ENCODE results near the gene SEMA3G. TPM values are rescaled to one million over a fixed set of nuclear protein-coding genes. Genes with fewer than 3 reads are reported as not detected.

SEMA3G gene
- polyA plus RNA-seq, 1 donor (not counting 4 experiments of a cell fraction or from before 2014, with no cell fraction given) = 0.07 TPM

GRCh38 chr3:52487788-52488691, 43.1 kb upstream of the SEMA3G start:
- H3K79me2 ChIP-seq (ENCODE audit: control insufficient read depth, insufficient read depth, low read length) = peaks cover 3% of the 10 kb centered on the region
- H3K9ac ChIP-seq (ENCODE audit: control insufficient read depth, extremely low read depth, insufficient read depth, low read length) = no peak overlapping the region
- H3K9me1 ChIP-seq (ENCODE audit: control insufficient read depth, extremely low read depth, insufficient read depth, low read length) = no peaks in the 10 kb centered on the region
- FAIRE-seq = no peak
- no peak overlapping the region for H2AFZ ChIP-seq (ENCODE audit: control insufficient read depth, low read length)
- H4K20me1 ChIP-seq (ENCODE audit: control insufficient read depth, extremely low read depth, insufficient read depth, low read length) = peaks cover under 1% of the 10 kb centered on the region
- H3K27ac ChIP-seq (ENCODE audit: control insufficient read depth, insufficient read depth, low read length) = no peak overlapping the region
- DNase-seq (ENCODE audit: low read depth, low spot score) = no peak
- no peak overlapping the region for H3K4me2 ChIP-seq (ENCODE audit: control insufficient read depth, extremely low read depth, insufficient read depth, low read depth, low read length)
- peaks cover 28 to 55% of the 10 kb centered on the region in 2 experiments for H3K36me3 ChIP-seq (ENCODE audit: control insufficient read depth in 2 of 2, extremely low read depth in 1 of 2, insufficient read depth in 2 of 2, low read length in 2 of 2)
- no peak overlapping the region for H3K4me3 ChIP-seq (ENCODE audit: control insufficient read depth in 2 of 3, extremely low read depth in 1 of 3, insufficient read depth in 2 of 3, low read depth in 1 of 3, low read length in 3 of 3)
- H3K4me1 ChIP-seq (ENCODE audit: control insufficient read depth, extremely low read depth, insufficient read depth, low read length) = peaks cover 12% of the 10 kb centered on the region
- H3K27me3 ChIP-seq (ENCODE audit: control insufficient read depth, extremely low read depth, insufficient read depth, low read length) = no peaks in the 10 kb centered on the region
- no peaks in the 10 kb centered on the region for H3K9me3 ChIP-seq (ENCODE audit: control insufficient read depth, low read depth, low read length)
- TF ChIP-seq, protein P1, sequence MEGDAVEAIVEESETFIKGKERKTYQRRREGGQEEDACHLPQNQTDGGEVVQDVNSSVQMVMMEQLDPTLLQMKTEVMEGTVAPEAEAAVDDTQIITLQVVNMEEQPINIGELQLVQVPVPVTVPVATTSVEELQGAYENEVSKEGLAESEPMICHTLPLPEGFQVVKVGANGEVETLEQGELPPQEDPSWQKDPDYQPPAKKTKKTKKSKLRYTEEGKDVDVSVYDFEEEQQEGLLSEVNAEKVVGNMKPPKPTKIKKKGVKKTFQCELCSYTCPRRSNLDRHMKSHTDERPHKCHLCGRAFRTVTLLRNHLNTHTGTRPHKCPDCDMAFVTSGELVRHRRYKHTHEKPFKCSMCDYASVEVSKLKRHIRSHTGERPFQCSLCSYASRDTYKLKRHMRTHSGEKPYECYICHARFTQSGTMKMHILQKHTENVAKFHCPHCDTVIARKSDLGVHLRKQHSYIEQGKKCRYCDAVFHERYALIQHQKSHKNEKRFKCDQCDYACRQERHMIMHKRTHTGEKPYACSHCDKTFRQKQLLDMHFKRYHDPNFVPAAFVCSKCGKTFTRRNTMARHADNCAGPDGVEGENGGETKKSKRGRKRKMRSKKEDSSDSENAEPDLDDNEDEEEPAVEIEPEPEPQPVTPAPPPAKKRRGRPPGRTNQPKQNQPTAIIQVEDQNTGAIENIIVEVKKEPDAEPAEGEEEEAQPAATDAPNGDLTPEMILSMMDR (optimal IDR thresholded peaks at IDR 0.05 in 1 of 3, IDR thresholded peaks at IDR 0.05 in 1 of 3, conservative IDR thresholded peaks at IDR 0.05 in 1 of 3; ENCODE audit: extremely low read depth in 1 of 3, insufficient read depth in 2 of 3, low read length in 3 of 3) = no peak
- no peak for TF ChIP-seq EZH2 (IDR thresholded peaks at IDR 0.05; ENCODE audit: low read length)
- dilution Hi-C loops (cut with MboI; ENCODE audit: extremely low pct_ligation_motif_present, low sequenced_read_pairs) = no loop called here

DNA sequence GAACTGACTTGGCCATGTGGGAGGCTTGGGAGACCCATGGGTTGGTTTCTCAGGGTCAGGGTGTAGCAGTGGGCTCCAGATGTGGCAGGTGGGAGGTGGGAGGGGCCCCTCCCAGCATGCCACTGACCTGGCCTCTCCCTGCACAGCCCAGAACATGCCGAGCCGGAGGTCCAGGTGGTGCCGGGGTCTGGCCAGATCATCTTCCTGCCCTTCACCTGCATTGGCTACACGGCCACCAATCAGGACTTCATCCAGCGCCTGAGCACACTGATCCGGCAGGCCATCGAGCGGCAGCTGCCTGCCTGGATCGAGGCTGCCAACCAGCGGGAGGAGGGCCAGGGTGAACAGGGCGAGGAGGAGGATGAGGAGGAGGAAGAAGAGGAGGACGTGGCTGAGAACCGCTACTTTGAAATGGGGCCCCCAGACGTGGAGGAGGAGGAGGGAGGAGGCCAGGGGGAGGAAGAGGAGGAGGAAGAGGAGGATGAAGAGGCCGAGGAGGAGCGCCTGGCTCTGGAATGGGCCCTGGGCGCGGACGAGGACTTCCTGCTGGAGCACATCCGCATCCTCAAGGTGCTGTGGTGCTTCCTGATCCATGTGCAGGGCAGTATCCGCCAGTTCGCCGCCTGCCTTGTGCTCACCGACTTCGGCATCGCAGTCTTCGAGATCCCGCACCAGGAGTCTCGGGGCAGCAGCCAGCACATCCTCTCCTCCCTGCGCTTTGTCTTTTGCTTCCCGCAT, 42.3 kb upstream of the SEMA3G start:
- Histone ChIP-seq H3K27me3 (ENCODE audit: control insufficient read depth, extremely low read depth, insufficient read depth, low read length) (no peaks in the 10 kb centered on the region), H3K27ac (ENCODE audit: control insufficient read depth, insufficient read depth, low read length) (no peak overlapping the region), H3K9ac (ENCODE audit: control insufficient read depth, extremely low read depth, insufficient read depth, low read length) (no peak overlapping the region), H2AFZ (ENCODE audit: control insufficient read depth, low read length) (no peak overlapping the region), H3K36me3 (ENCODE audit: control insufficient read depth in 2 of 2, extremely low read depth in 1 of 2, insufficient read depth in 2 of 2, low read length in 2 of 2) (peaks cover 30 to 51% of the 10 kb centered on the region in 2 experiments), H3K4me2 (ENCODE audit: control insufficient read depth, extremely low read depth, insufficient read depth, low read depth, low read length) (no peak overlapping the region), H3K9me3 (ENCODE audit: control insufficient read depth, low read depth, low read length) (no peaks in the 10 kb centered on the region), H4K20me1 (ENCODE audit: control insufficient read depth, extremely low read depth, insufficient read depth, low read length) (no peaks in the 10 kb centered on the region), H3K9me1 (ENCODE audit: control insufficient read depth, extremely low read depth, insufficient read depth, low read length) (no peaks in the 10 kb centered on the region), H3K4me3 (ENCODE audit: control insufficient read depth in 2 of 3, extremely low read depth in 1 of 3, insufficient read depth in 2 of 3, low read depth in 1 of 3, low read length in 3 of 3) (no peak overlapping the region), H3K4me1 (ENCODE audit: control insufficient read depth, extremely low read depth, insufficient read depth, low read length) (peaks cover 12% of the 10 kb centered on the region), H3K79me2 (ENCODE audit: control insufficient read depth, insufficient read depth, low read length) (peaks cover 3% of the 10 kb centered on the region)
- DNase-seq (ENCODE audit: low read depth, low spot score) (no peak), FAIRE-seq (no peak)
- no peak for TF ChIP-seq EZH2 (IDR thresholded peaks at IDR 0.05; ENCODE audit: low read length)
- TF ChIP-seq, protein P1 (optimal IDR thresholded peaks at IDR 0.05 in 1 of 3, IDR thresholded peaks at IDR 0.05 in 1 of 3, conservative IDR thresholded peaks at IDR 0.05 in 1 of 3; ENCODE audit: extremely low read depth in 1 of 3, insufficient read depth in 2 of 3, low read length in 3 of 3) = no peak
- dilution Hi-C loops (cut with MboI; ENCODE audit: extremely low pct_ligation_motif_present, low sequenced_read_pairs) = no loop called here
